ENCODE data around the gene BBS9.
"Not testable (repeated sequence)": the region's sequence is repeated elsewhere in the genome, so short reads cannot be mapped to it uniquely, and the experiment has no call there.

The BBS9 gene

GRCh38 chr7:33091641-33092191 is 37.6 kb upstream of the BBS9 start:
- DNase-seq (ENCODE audit: low spot score), result no peak
- ChIA-PET POLR2A (ENCODE audit: low non-redundant PET) (no interaction called here), CTCF (no interaction called here)
- H3K27ac ChIP-seq, result no peak overlapping the region
- TF ChIP-seq, protein P1, sequence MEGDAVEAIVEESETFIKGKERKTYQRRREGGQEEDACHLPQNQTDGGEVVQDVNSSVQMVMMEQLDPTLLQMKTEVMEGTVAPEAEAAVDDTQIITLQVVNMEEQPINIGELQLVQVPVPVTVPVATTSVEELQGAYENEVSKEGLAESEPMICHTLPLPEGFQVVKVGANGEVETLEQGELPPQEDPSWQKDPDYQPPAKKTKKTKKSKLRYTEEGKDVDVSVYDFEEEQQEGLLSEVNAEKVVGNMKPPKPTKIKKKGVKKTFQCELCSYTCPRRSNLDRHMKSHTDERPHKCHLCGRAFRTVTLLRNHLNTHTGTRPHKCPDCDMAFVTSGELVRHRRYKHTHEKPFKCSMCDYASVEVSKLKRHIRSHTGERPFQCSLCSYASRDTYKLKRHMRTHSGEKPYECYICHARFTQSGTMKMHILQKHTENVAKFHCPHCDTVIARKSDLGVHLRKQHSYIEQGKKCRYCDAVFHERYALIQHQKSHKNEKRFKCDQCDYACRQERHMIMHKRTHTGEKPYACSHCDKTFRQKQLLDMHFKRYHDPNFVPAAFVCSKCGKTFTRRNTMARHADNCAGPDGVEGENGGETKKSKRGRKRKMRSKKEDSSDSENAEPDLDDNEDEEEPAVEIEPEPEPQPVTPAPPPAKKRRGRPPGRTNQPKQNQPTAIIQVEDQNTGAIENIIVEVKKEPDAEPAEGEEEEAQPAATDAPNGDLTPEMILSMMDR (conservative IDR thresholded peaks at IDR 0.05; ENCODE audit: low read depth), result no peak

GRCh38 chr7:33093266-33093665 is 36.1 kb upstream of the BBS9 start:
- H3K27ac ChIP-seq, result no peak overlapping the region
- DNase-seq (ENCODE audit: low spot score), result no peak
- ChIA-PET POLR2A (ENCODE audit: low non-redundant PET) (no interaction called here), CTCF (interaction anchor here (0.7 kb wide), 1 partner anchor 73 kb away, joined by 3 read pairs; no protein-coding TSS in a partner anchor)
- TF ChIP-seq, protein P1 (conservative IDR thresholded peaks at IDR 0.05; ENCODE audit: low read depth), result no peak

DNA sequence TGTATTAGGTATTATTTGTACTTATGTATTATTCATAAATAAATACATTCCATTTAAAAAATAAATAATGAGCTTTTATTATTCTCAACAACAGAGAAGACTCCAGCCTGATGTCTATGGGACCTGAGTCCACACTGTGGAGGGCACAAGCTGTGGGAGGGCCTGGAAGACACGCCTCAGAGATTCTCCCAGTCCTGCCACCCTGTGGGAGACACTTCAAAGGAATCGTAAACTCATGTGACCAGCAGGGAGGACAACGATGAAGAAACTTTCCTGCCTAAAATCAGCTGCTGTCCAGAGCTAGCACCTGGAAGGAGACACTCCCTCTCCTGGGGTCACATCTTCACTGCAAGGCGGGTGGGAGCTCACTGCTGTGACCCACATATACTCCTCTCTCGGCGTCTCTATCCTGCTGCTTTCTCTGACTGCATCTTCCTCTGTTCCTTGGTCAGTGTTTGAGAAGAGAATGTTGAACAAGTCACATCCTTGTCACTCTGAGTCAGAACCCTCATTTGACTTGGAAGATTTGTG is 34.6 kb upstream of the BBS9 start:
- DNase-seq (ENCODE audit: low spot score); CTCF ChIA-PET; POLR2A ChIA-PET (ENCODE audit: low non-redundant PET); H3K27ac ChIP-seq: not testable (repeated sequence)

GRCh38 chr7:33099154-33099940 is 30.0 kb upstream of the BBS9 start:
- no peak for DNase-seq (ENCODE audit: low spot score)
- no peak overlapping the region for H3K27ac ChIP-seq
- TF ChIP-seq, protein P1 (conservative IDR thresholded peaks at IDR 0.05; ENCODE audit: low read depth), result no peak
- CTCF ChIA-PET, result interaction anchor here (0.6 kb wide), 1 partner anchor 15 kb away, joined by 5 read pairs; no protein-coding TSS in a partner anchor
- POLR2A ChIA-PET (ENCODE audit: low non-redundant PET), result no interaction called here

- DNase-seq (ENCODE audit: low spot score), result no peak
- POLR2A ChIA-PET (ENCODE audit: low non-redundant PET), result no interaction called here
- no peak overlapping the region for H3K27ac ChIP-seq
- TF ChIP-seq, protein P1 (conservative IDR thresholded peaks at IDR 0.05; ENCODE audit: low read depth), result no peak
- CTCF ChIA-PET, result interaction anchor here (0.7 to 1.0 kb wide), 2 partner anchors 173 to 255 kb away, joined by 3 read pairs; no protein-coding TSS in a partner anchor
Observed at GRCh38 chr7:33100770-33101169, 28.6 kb upstream of the BBS9 start.

DNA sequence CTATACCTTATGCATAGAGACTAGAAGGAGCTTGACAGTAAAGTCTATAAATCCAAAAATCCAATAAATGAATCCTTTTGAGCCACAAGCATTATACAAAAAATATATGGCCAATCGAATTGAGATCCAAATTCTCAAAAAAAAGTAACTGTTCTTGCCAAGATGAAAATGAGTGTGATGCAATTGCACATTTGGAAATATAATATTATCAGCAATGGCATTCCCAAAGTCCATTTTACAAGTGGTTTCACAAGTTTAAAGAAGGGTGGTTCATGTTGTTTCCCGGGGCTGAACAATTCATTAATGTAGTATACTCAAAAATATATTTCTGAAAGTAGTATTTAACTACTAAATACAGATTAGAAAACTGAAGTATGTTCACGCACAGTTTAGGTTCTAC is 27.5 kb upstream of the BBS9 start:
- DNase-seq (ENCODE audit: low spot score), result no peak
- ChIA-PET POLR2A (ENCODE audit: low non-redundant PET) (no interaction called here), CTCF (interaction anchor here (0.6 kb wide), 1 partner anchor 81 kb away, joined by 3 read pairs; no protein-coding TSS in a partner anchor)
- H3K27ac ChIP-seq, result no peak overlapping the region
- TF ChIP-seq, protein P1 (conservative IDR thresholded peaks at IDR 0.05; ENCODE audit: low read depth), result no peak
